GM12865 (cell line): ENCODE data around the gene DENND1A.
A peak's percentile ranks its signal among the peaks of the same experiment; 100 is the strongest.

Source experiments
- DNase-seq: peaks from one replicate; pipeline ENCODE4 v3.0.0; 2010; ENCODE audit warnings: low read depth
- H3K4me3 ChIP-seq: 2 replicates; pipeline ENCODE4 v1.5.1; 2011; ENCODE audit warnings: mild to moderate bottlenecking, low read depth, low read length, control low read depth
- CTCF ChIP-seq: IDR thresholded peaks from 2 replicates; pipeline ENCODE4 v1.5.1; 2011; ENCODE audit warnings: low read length, control low read depth, low read depth, inconsistent platforms; ENCODE audit not compliant: insufficient read depth; ENCODE audit errors: missing control alignments

The DENND1A gene

GRCh38 chr9:123763910-123764588, 165.9 kb downstream of the DENND1A start:
- DNase-seq: no peak
- no peak for TF ChIP-seq CTCF

DNA sequence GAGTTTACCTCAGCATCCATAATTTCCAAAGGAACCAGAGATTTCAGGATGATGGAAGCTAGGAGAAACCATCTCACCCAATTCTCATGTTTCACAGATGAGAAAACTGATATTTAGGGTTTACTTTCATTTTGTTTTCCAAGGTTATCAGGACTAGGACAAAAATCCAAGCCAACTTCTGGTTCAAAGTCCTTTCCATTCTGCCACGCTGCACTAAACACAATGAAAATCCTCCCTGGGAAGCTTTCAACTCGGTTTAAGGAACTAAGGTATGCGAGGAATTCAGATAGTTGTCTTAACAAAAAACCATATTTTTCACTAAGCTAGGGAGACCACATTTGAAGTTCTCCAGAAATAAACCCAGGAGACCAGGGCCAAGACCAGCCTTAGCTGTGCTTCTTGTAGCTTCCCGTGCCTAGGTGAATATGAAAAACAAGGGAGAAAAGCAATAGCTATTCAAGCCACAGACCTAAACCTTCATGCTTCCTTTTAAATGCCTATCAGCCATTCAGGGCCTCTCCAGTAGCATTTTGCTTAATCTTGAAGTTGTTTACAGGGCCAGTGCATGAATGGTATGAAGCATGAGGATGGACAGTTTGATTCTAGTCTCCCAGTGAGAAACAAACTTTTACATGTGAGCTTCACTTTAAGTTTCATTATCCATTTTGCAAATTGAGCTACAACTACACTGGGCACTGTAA, 167.9 kb downstream of the DENND1A start:
- DNase-seq: no peak
- TF ChIP-seq CTCF: no peak
- H3K4me3 ChIP-seq: no peak overlapping the region

More at GRCh38 chr9:123763910-123764588, 165.9 kb downstream of the DENND1A start:
- H3K4me3 ChIP-seq: no peak overlapping the region

GRCh38 chr9:123757960-123758359, 172.0 kb downstream of the DENND1A start:
- H3K4me3 ChIP-seq: no peak overlapping the region
- DNase-seq: no peak
- no peak for TF ChIP-seq CTCF

GRCh38 chr9:123757547-123757946, 172.4 kb downstream of the DENND1A start:
- TF ChIP-seq CTCF: no peak
- no peak for DNase-seq
- no peak overlapping the region for H3K4me3 ChIP-seq

GRCh38 chr9:123756484-123757106, 173.3 kb downstream of the DENND1A start:
- TF ChIP-seq CTCF: no peak
- DNase-seq: peak; percentile 62
- no peak overlapping the region for H3K4me3 ChIP-seq

GRCh38 chr9:123753669-123754258, 176.2 kb downstream of the DENND1A start:
- peak; percentile 55 for DNase-seq
- no peak overlapping the region for H3K4me3 ChIP-seq
- no peak for TF ChIP-seq CTCF
